ENCODE measurements around the gene PLPP2. TPM values are rescaled to one million over a fixed set of nuclear protein-coding genes. Genes with fewer than 3 reads are reported as not detected.

The PLPP2 gene
- total and polyA plus RNA-seq, 7 donors, result 0.10 to 0.93 (median 0.30) TPM; not detected in 1

DNA sequence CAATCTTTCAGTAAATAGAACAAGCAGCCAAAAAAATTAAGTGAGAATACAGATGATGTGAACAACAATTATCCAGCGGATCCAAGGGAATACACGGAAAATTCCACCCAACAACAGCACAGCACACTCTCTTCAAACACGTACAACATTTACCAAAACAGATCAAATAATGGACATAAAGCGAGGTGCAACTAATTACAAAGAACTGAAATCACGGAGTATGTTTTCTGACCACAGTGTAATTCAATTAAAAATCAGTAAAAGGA is 27.2 kb upstream of the PLPP2 start:
- no peak overlapping the region for H3K4me3 ChIP-seq
- H3K27ac ChIP-seq, result peak overlapping the region; percentile 36
- WGBS, 3 donors, result 71 to 86% (median 79%) methylated on average over 5 of the region's 5 CpGs
- intact Hi-C loops (cut with DNase I), result no loop called here
- H3K27me3 ChIP-seq (ENCODE audit: insufficient read depth in 3 of 3, low read length in 2 of 3), result no peaks in the 10 kb centered on the region
- TF ChIP-seq CTCF (IDR thresholded peaks at IDR 0.05), result no peak
- ATAC-seq (no peak), DNase-seq (no peak)
- H3K36me3 ChIP-seq (ENCODE audit: insufficient read depth in 1 of 2, low read depth in 1 of 2), result peaks cover 0 to 40% of the 10 kb centered on the region in 2 donors
- no peaks in the 10 kb centered on the region for H3K4me1 ChIP-seq
- H3K9me3 ChIP-seq, result peaks cover 8% of the 10 kb centered on the region

GRCh38 chr19:317710-318508 is 26.7 kb upstream of the PLPP2 start:
- H3K9me3 ChIP-seq, result peaks cover 8% of the 10 kb centered on the region
- H3K4me3 ChIP-seq, result no peak overlapping the region
- H3K27ac ChIP-seq, result peak overlapping the region; percentile 46
- peaks cover 0 to 43% of the 10 kb centered on the region in 2 donors for H3K36me3 ChIP-seq (ENCODE audit: insufficient read depth in 1 of 2, low read depth in 1 of 2)
- no peaks in the 10 kb centered on the region for H3K27me3 ChIP-seq (ENCODE audit: insufficient read depth in 3 of 3, low read length in 2 of 3)
- no peak for TF ChIP-seq CTCF (IDR thresholded peaks at IDR 0.05)
- ATAC-seq (no peak), DNase-seq (no peak)
- intact Hi-C loops (cut with DNase I), result no loop called here
- 88 to 91% (median 88%) methylated on average over 10 of the region's 10 CpGs for WGBS, 3 donors
- no peaks in the 10 kb centered on the region for H3K4me1 ChIP-seq

DNA sequence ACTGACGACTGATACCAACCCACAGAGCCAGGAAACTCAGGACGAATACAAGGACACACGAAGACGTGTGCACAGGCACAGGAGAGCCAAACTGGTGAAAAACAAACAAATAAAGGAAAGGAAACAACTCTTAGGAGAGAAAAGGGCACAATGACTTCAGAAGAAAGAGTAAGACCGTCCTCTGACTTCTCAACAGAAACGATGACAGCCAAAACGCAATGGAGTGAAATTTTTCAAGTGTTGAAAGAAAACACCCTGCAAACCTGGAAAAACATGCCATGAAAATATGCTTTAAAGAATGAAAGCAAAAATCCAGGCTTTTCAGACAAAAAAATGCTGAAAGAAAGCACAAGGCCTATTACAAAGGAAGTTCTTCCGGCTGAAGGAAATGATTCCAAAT is 24.6 kb upstream of the PLPP2 start:
- Histone ChIP-seq H3K36me3 (ENCODE audit: insufficient read depth in 1 of 2, low read depth in 1 of 2) (peaks cover 0 to 43% of the 10 kb centered on the region in 2 donors), H3K4me3 (no peak overlapping the region), H3K27ac (no peak overlapping the region), H3K9me3 (peaks cover 8% of the 10 kb centered on the region), H3K27me3 (ENCODE audit: insufficient read depth in 3 of 3, low read length in 2 of 3) (no peaks in the 10 kb centered on the region), H3K4me1 (no peaks in the 10 kb centered on the region)
- no peak for ATAC-seq
- intact Hi-C loops (cut with DNase I), result no loop called here
- WGBS, 3 donors, result 66 to 75% (median 72%) methylated on average over 8 of the region's 8 CpGs
- no peak for DNase-seq
- TF ChIP-seq CTCF (IDR thresholded peaks at IDR 0.05), result no peak

- Histone ChIP-seq H3K36me3 (ENCODE audit: insufficient read depth in 1 of 2, low read depth in 1 of 2) (peaks cover 0 to 43% of the 10 kb centered on the region in 2 donors), H3K27ac (no peak overlapping the region), H3K27me3 (ENCODE audit: insufficient read depth in 3 of 3, low read length in 2 of 3) (no peaks in the 10 kb centered on the region), H3K4me1 (no peaks in the 10 kb centered on the region), H3K9me3 (peaks cover 8% of the 10 kb centered on the region), H3K4me3 (no peak overlapping the region)
- intact Hi-C loops (cut with DNase I), result no loop called here
- no peak for TF ChIP-seq CTCF (IDR thresholded peaks at IDR 0.05)
- ATAC-seq (no peak), DNase-seq (no peak)
- whole genome bisulfite sequencing, 3 donors, result 79 to 87% (median 86%) methylated on average over 22 of the region's 22 CpGs
These were observed 23.0 kb upstream of the PLPP2 start for GRCh38 chr19:313988-314815.
